Measurements from ENCODE around the gene NGLY1. TPM values are rescaled to one million over a fixed set of nuclear protein-coding genes. Genes with fewer than 3 reads are reported as not detected.
A peak's percentile ranks its signal among the peaks of the same experiment; 100 is the strongest.

Gene NGLY1
- polyA plus RNA-seq, 1 donor from 2014 or later, result 80.5 TPM

- no peak overlapping the region for H3K27ac Mint-ChIP-seq
- no peak overlapping the region for H3K4me3 Mint-ChIP-seq
- peaks cover 3% of the 10 kb centered on the region for H3K36me3 Mint-ChIP-seq
- peaks cover 15% of the 10 kb centered on the region for H3K27me3 Mint-ChIP-seq
- H3K9me3 Mint-ChIP-seq, result no peaks in the 10 kb centered on the region
- H3K4me1 Mint-ChIP-seq, result no peaks in the 10 kb centered on the region
Measured at GRCh38 chr3:25707268-25707926, 75.8 kb downstream of the NGLY1 start.

GRCh38 chr3:25706213-25706612, 77.0 kb downstream of the NGLY1 start:
- no peaks in the 10 kb centered on the region for H3K4me1 Mint-ChIP-seq
- peaks cover 3% of the 10 kb centered on the region for H3K36me3 Mint-ChIP-seq
- no peak overlapping the region for H3K27ac Mint-ChIP-seq
- peaks cover 15% of the 10 kb centered on the region for H3K27me3 Mint-ChIP-seq
- no peaks in the 10 kb centered on the region for H3K9me3 Mint-ChIP-seq
- H3K4me3 Mint-ChIP-seq, result no peak overlapping the region

GRCh38 chr3:25697553-25697952, 85.7 kb downstream of the NGLY1 start:
- Mint-ChIP-seq H3K27ac (no peak overlapping the region), H3K36me3 (no peaks in the 10 kb centered on the region), H3K9me3 (no peaks in the 10 kb centered on the region), H3K4me3 (no peak overlapping the region), H3K27me3 (no peaks in the 10 kb centered on the region), H3K4me1 (no peaks in the 10 kb centered on the region)

- H3K4me1 Mint-ChIP-seq, result no peaks in the 10 kb centered on the region
Measured at GRCh38 chr3:25695731-25696420, 87.4 kb downstream of the NGLY1 start.

GRCh38 chr3:25693238-25693637, 90.0 kb downstream of the NGLY1 start:
- Mint-ChIP-seq H3K4me1 (no peaks in the 10 kb centered on the region), H3K9me3 (no peaks in the 10 kb centered on the region), H3K4me3 (no peak overlapping the region), H3K27ac (no peak overlapping the region), H3K27me3 (peaks cover 5% of the 10 kb centered on the region), H3K36me3 (no peaks in the 10 kb centered on the region)

More at GRCh38 chr3:25695731-25696420, 87.4 kb downstream of the NGLY1 start:
- Mint-ChIP-seq H3K27ac (peak overlapping the region in 1 of 3 donors; percentile 65), H3K36me3 (no peaks in the 10 kb centered on the region), H3K27me3 (no peaks in the 10 kb centered on the region), H3K9me3 (no peaks in the 10 kb centered on the region), H3K4me3 (no peak overlapping the region)

- peaks cover 2% of the 10 kb centered on the region for H3K36me3 Mint-ChIP-seq
Measured at GRCh38 chr3:25692341-25692740, 90.9 kb downstream of the NGLY1 start.

GRCh38 chr3:25690768-25691533, 92.3 kb downstream of the NGLY1 start:
- Mint-ChIP-seq H3K27me3 (peaks cover 7% of the 10 kb centered on the region), H3K36me3 (peaks cover 2% of the 10 kb centered on the region), H3K4me3 (no peak overlapping the region), H3K4me1 (peaks cover 0 to 2% (median 0%) of the 10 kb centered on the region in 3 donors), H3K9me3 (no peaks in the 10 kb centered on the region), H3K27ac (no peak overlapping the region)

More at GRCh38 chr3:25692341-25692740, 90.9 kb downstream of the NGLY1 start:
- Mint-ChIP-seq H3K4me3 (no peak overlapping the region), H3K9me3 (no peaks in the 10 kb centered on the region), H3K27me3 (peaks cover 7% of the 10 kb centered on the region), H3K4me1 (peaks cover 0 to 2% (median 0%) of the 10 kb centered on the region in 3 donors), H3K27ac (no peak overlapping the region)

GRCh38 chr3:25689226-25689625, 94.0 kb downstream of the NGLY1 start:
- H3K36me3 Mint-ChIP-seq, result peaks cover 2% of the 10 kb centered on the region
- no peaks in the 10 kb centered on the region for H3K9me3 Mint-ChIP-seq
- H3K27me3 Mint-ChIP-seq, result peaks cover 7% of the 10 kb centered on the region
- no peak overlapping the region for H3K27ac Mint-ChIP-seq
- peaks cover 0 to 2% (median 0%) of the 10 kb centered on the region in 3 donors for H3K4me1 Mint-ChIP-seq
- no peak overlapping the region for H3K4me3 Mint-ChIP-seq

- H3K4me3 Mint-ChIP-seq, result no peak overlapping the region
- no peak overlapping the region for H3K27ac Mint-ChIP-seq
- H3K4me1 Mint-ChIP-seq, result peaks cover 0 to 2% (median 0%) of the 10 kb centered on the region in 3 donors
- no peaks in the 10 kb centered on the region for H3K9me3 Mint-ChIP-seq
- peaks cover 7% of the 10 kb centered on the region for H3K27me3 Mint-ChIP-seq
- peaks cover 2% of the 10 kb centered on the region for H3K36me3 Mint-ChIP-seq
Measured at GRCh38 chr3:25687742-25688141, 95.5 kb downstream of the NGLY1 start.

GRCh38 chr3:25686766-25687165, 96.5 kb downstream of the NGLY1 start:
- H3K4me1 Mint-ChIP-seq, result peaks cover 0 to 2% (median 0%) of the 10 kb centered on the region in 3 donors
- peaks cover 2% of the 10 kb centered on the region for H3K36me3 Mint-ChIP-seq
- H3K4me3 Mint-ChIP-seq, result no peak overlapping the region
- no peak overlapping the region for H3K27ac Mint-ChIP-seq
- H3K27me3 Mint-ChIP-seq, result peaks cover 7% of the 10 kb centered on the region
- no peaks in the 10 kb centered on the region for H3K9me3 Mint-ChIP-seq

GRCh38 chr3:25683882-25684281, 99.4 kb downstream of the NGLY1 start:
- H3K9me3 Mint-ChIP-seq, result no peaks in the 10 kb centered on the region
- H3K36me3 Mint-ChIP-seq, result peaks cover 2% of the 10 kb centered on the region
- no peak overlapping the region for H3K27ac Mint-ChIP-seq
- peaks cover 3% of the 10 kb centered on the region for H3K27me3 Mint-ChIP-seq
- H3K4me1 Mint-ChIP-seq, result peaks cover 0 to 2% (median 0%) of the 10 kb centered on the region in 3 donors
- H3K4me3 Mint-ChIP-seq, result no peak overlapping the region

- H3K4me3 Mint-ChIP-seq, result no peak overlapping the region
- no peak overlapping the region for H3K27ac Mint-ChIP-seq
Measured at GRCh38 chr3:25683410-25683809, 99.8 kb downstream of the NGLY1 start.

GRCh38 chr3:25679642-25680302, 103.5 kb downstream of the NGLY1 start:
- Mint-ChIP-seq H3K4me1 (no peaks in the 10 kb centered on the region), H3K9me3 (no peaks in the 10 kb centered on the region), H3K27me3 (no peaks in the 10 kb centered on the region), H3K4me3 (no peak overlapping the region), H3K36me3 (no peaks in the 10 kb centered on the region), H3K27ac (no peak overlapping the region)

More at GRCh38 chr3:25683410-25683809, 99.8 kb downstream of the NGLY1 start:
- H3K9me3 Mint-ChIP-seq, result no peaks in the 10 kb centered on the region
- peaks cover 2% of the 10 kb centered on the region for H3K36me3 Mint-ChIP-seq
- H3K27me3 Mint-ChIP-seq, result peaks cover 3% of the 10 kb centered on the region
- peaks cover 0 to 2% (median 0%) of the 10 kb centered on the region in 3 donors for H3K4me1 Mint-ChIP-seq

- H3K4me1 Mint-ChIP-seq, result no peaks in the 10 kb centered on the region
- no peak overlapping the region for H3K27ac Mint-ChIP-seq
- H3K36me3 Mint-ChIP-seq, result no peaks in the 10 kb centered on the region
- H3K9me3 Mint-ChIP-seq, result no peaks in the 10 kb centered on the region
- H3K27me3 Mint-ChIP-seq, result no peaks in the 10 kb centered on the region
- H3K4me3 Mint-ChIP-seq, result no peak overlapping the region
Measured at GRCh38 chr3:25679166-25679565, 104.1 kb downstream of the NGLY1 start.

GRCh38 chr3:25678581-25678980, 104.7 kb downstream of the NGLY1 start:
- no peaks in the 10 kb centered on the region for H3K9me3 Mint-ChIP-seq
- H3K4me3 Mint-ChIP-seq, result no peak overlapping the region
- H3K27ac Mint-ChIP-seq, result no peak overlapping the region
- H3K36me3 Mint-ChIP-seq, result no peaks in the 10 kb centered on the region
- H3K27me3 Mint-ChIP-seq, result no peaks in the 10 kb centered on the region
- H3K4me1 Mint-ChIP-seq, result no peaks in the 10 kb centered on the region
